Measurements from ENCODE around the gene AK9.

- TF ChIP-seq ZNF384 (IDR thresholded peaks at IDR 0.05) = no peak
- no peak for TF ChIP-seq ARNT (IDR thresholded peaks at IDR 0.05)
- no peak for TF ChIP-seq PKNOX1 (IDR thresholded peaks at IDR 0.05)
- TF ChIP-seq SP1 (IDR thresholded peaks at IDR 0.05) = no peak
- TF ChIP-seq FOXA1 (IDR thresholded peaks at IDR 0.05) = no peak
- no peak for TF ChIP-seq FOXM1 (IDR thresholded peaks at IDR 0.05; ENCODE audit: borderline replicate concordance)
Observed at GRCh38 chr6:109449795-109450673, 241.0 kb downstream of the AK9 start.
